ENCODE measurements around the gene CHSY1. TPM values are rescaled to one million over a fixed set of nuclear protein-coding genes. Genes with fewer than 3 reads are reported as not detected.
A peak's percentile ranks its signal among the peaks of the same experiment; 100 is the strongest.

Gene CHSY1
- total RNA-seq, 2 experiments from 2014 or later = 5.8 to 6.7 TPM

- Histone ChIP-seq H3K36me3 (ENCODE audit: insufficient read depth, low read length) (no peaks in the 10 kb centered on the region), H3K4me1 (ENCODE audit: insufficient read depth, low read length) (peaks cover 22% of the 10 kb centered on the region), H3K27ac (ENCODE audit: low read depth in 1 of 2, low read length in 2 of 2) (peak overlapping the region in 1 of 2 donors; percentile 29), H3K4me3 (ENCODE audit: low read length) (no peak overlapping the region), H3K9me3 (ENCODE audit: control insufficient read depth in 1 of 2, insufficient read depth in 1 of 2, low read length in 2 of 2) (peaks cover 29 to 30% of the 10 kb centered on the region in 2 experiments), H3K27me3 (ENCODE audit: control insufficient read depth in 1 of 2, insufficient read depth in 2 of 2, low read length in 2 of 2) (no peaks in the 10 kb centered on the region)
- DNase-seq = peak in 12 of 14 experiments; percentile 16 to 76 (median 46)
- ChIA-PET CTCF (no interaction called here), POLR2A (interaction anchor here (1.5 kb wide), 2 partner anchors 11 to 44 kb away, joined by 3 to 4 read pairs; no protein-coding TSS in a partner anchor)
- Mint-ChIP-seq H3K27me3 (no peaks in the 10 kb centered on the region), H3K9me3 (peaks cover 6% of the 10 kb centered on the region), H3K4me3 (peak overlapping the region; percentile 3), H3K36me3 (ENCODE audit: low read depth) (peaks cover 9% of the 10 kb centered on the region), H3K4me1 (ENCODE audit: low read depth) (peaks cover 19% of the 10 kb centered on the region), H3K27ac (no peak overlapping the region)
- no peak for TF ChIP-seq CTCF (IDR thresholded peaks at IDR 0.05)
- ATAC-seq (ENCODE audit: poor library complexity) = peak; percentile 91
- intact Hi-C loops (cut with DNase I, micrococcal nuclease) = no loop called here
These were observed 83.9 kb downstream of the CHSY1 start for GRCh38 chr15:101167753-101168462.

GRCh38 chr15:101167411-101167752 is 84.5 kb downstream of the CHSY1 start:
- peaks cover 22% of the 10 kb centered on the region for H3K4me1 ChIP-seq (ENCODE audit: insufficient read depth, low read length)
- no peak for DNase-seq
- H3K9me3 ChIP-seq (ENCODE audit: control insufficient read depth in 1 of 2, insufficient read depth in 1 of 2, low read length in 2 of 2) = peaks cover 30 to 34% of the 10 kb centered on the region in 2 experiments
- peaks cover 9% of the 10 kb centered on the region for H3K36me3 Mint-ChIP-seq (ENCODE audit: low read depth)
- no peak for ATAC-seq (ENCODE audit: poor library complexity)
- no peak for TF ChIP-seq CTCF (IDR thresholded peaks at IDR 0.05)
- intact Hi-C loops (cut with DNase I, micrococcal nuclease) = no loop called here
- ChIA-PET POLR2A (interaction anchor here (1.5 kb wide), 2 partner anchors 11 to 43 kb away, joined by 3 to 4 read pairs; no protein-coding TSS in a partner anchor), CTCF (no interaction called here)
- H3K27ac Mint-ChIP-seq = no peak overlapping the region
- peak overlapping the region in 1 of 2 donors; percentile 29 for H3K27ac ChIP-seq (ENCODE audit: low read depth in 1 of 2, low read length in 2 of 2)
- no peak overlapping the region for H3K4me3 Mint-ChIP-seq
- no peaks in the 10 kb centered on the region for H3K27me3 ChIP-seq (ENCODE audit: control insufficient read depth in 1 of 2, insufficient read depth in 2 of 2, low read length in 2 of 2)
- H3K27me3 Mint-ChIP-seq = no peaks in the 10 kb centered on the region
- no peaks in the 10 kb centered on the region for H3K36me3 ChIP-seq (ENCODE audit: insufficient read depth, low read length)
- peaks cover 19% of the 10 kb centered on the region for H3K4me1 Mint-ChIP-seq (ENCODE audit: low read depth)
- H3K4me3 ChIP-seq (ENCODE audit: low read length) = no peak overlapping the region
- H3K9me3 Mint-ChIP-seq = peaks cover 6% of the 10 kb centered on the region

- intact Hi-C loops (cut with DNase I, micrococcal nuclease) = no loop called here
These were observed 85.9 kb downstream of the CHSY1 start for GRCh38 chr15:101165905-101166471.

More at GRCh38 chr15:101165905-101166471, 85.9 kb downstream of the CHSY1 start:
- Mint-ChIP-seq H3K36me3 (ENCODE audit: low read depth) (peaks cover 9% of the 10 kb centered on the region), H3K4me1 (ENCODE audit: low read depth) (peaks cover 19% of the 10 kb centered on the region), H3K9me3 (peaks cover 6% of the 10 kb centered on the region), H3K4me3 (no peak overlapping the region), H3K27ac (no peak overlapping the region), H3K27me3 (no peaks in the 10 kb centered on the region)
- H3K27me3 ChIP-seq (ENCODE audit: control insufficient read depth in 1 of 2, insufficient read depth in 2 of 2, low read length in 2 of 2) = no peaks in the 10 kb centered on the region
- ATAC-seq (ENCODE audit: poor library complexity) (no peak), DNase-seq (no peak)
- H3K36me3 ChIP-seq (ENCODE audit: insufficient read depth, low read length) = no peaks in the 10 kb centered on the region
- H3K9me3 ChIP-seq (ENCODE audit: control insufficient read depth in 1 of 2, insufficient read depth in 1 of 2, low read length in 2 of 2) = peaks cover 30 to 34% of the 10 kb centered on the region in 2 experiments
- TF ChIP-seq CTCF (IDR thresholded peaks at IDR 0.05) = no peak
- peaks cover 22% of the 10 kb centered on the region for H3K4me1 ChIP-seq (ENCODE audit: insufficient read depth, low read length)
- no peak overlapping the region for H3K4me3 ChIP-seq (ENCODE audit: low read length)
- no peak overlapping the region for H3K27ac ChIP-seq (ENCODE audit: low read depth in 1 of 2, low read length in 2 of 2)
- ChIA-PET CTCF (no interaction called here), POLR2A (no interaction called here)
